K562 (cell line): ENCODE measurements around the gene LY6G6D. TPM values are rescaled to one million over a fixed set of nuclear protein-coding genes. Genes with fewer than 3 reads are reported as not detected.

Experiments
- ATF6 ChIP-seq: sonication (generic); formaldehyde crosslinking; IDR thresholded peaks from 2 replicates; pipeline ENCODE4 v1.4.0; 2020; ENCODE audit warnings: mild to moderate bottlenecking, missing genetic modification reagents
- CBFA2T3 ChIP-seq: fragments of 450-650 bp; IDR thresholded peaks from 2 replicates; pipeline ENCODE4 v1.6.1; 2017
- ETS1 ChIP-seq: conservative IDR thresholded peaks from 2 replicates; pipeline ENCODE4 v1.6.1; 2011; ENCODE audit warnings: low read depth, mild to moderate bottlenecking, low read length; ENCODE audit not compliant: control insufficient read depth
- GTF2F1 ChIP-seq: IDR thresholded peaks from 2 replicates; pipeline ENCODE4 v1.6.1; 2011; ENCODE audit warnings: low read depth, low read length, improper control_type of control experiment
- HNRNPK ChIP-seq: fragments of 200-400 bp; formaldehyde crosslinking; IDR thresholded peaks from one replicate; pipeline ENCODE4 v1.6.1; 2018; ENCODE audit warnings: mild to moderate bottlenecking, low read depth, low read length; ENCODE audit not compliant: poor library complexity, severe bottlenecking
- LARP7 ChIP-seq: fragments of 450-650 bp; IDR thresholded peaks from 2 replicates; pipeline ENCODE4 v1.6.1; 2016
- NFE2L1 ChIP-seq: fragments of 450-650 bp; IDR thresholded peaks from 2 replicates; pipeline ENCODE4 v1.6.1; 2016; ENCODE audit warnings: missing genetic modification characterization, low read depth, mild to moderate bottlenecking, missing compliant biosample characterization, moderate library complexity, borderline replicate concordance
- SMARCA5 ChIP-seq: fragments of 450-650 bp; IDR thresholded peaks from 2 replicates; pipeline ENCODE4 v1.6.1; 2016
- SNRNP70 ChIP-seq: fragments of 200-400 bp; formaldehyde crosslinking; optimal IDR thresholded peaks from 2 replicates; pipeline ENCODE3; 2017; ENCODE audit warnings: low read depth, low read length
- SRSF7 ChIP-seq: fragments of 200-400 bp; formaldehyde crosslinking; optimal IDR thresholded peaks from 2 replicates; pipeline ENCODE3; 2017; ENCODE audit warnings: mild to moderate bottlenecking, low read depth, low read length
- STAG1 ChIP-seq: sonication (generic); formaldehyde crosslinking; IDR thresholded peaks from 2 replicates; pipeline ENCODE4 v1.5.0; 2020; ENCODE audit warnings: missing genetic modification reagents, borderline replicate concordance
- polyA plus RNA-seq, 8 experiments: library from polyadenylated mRNA; depleted of rRNA in 4 of 8; stranded (reverse) in 5 of 8; unstranded in 3 of 8; fragments of >200 nt; fragmentation: Nextera tagmentation in 2 of 8; fragmentation: Illumina TruSeq in 1 of 8; extraction: Ambion mirVana in 2 of 8; extraction: Trizol in 1 of 8; gene quantifications; 2 replicates each; pipeline versions ENCODE4 v1.2.1 to v1.2.3, GENCODE V29; 2011 to 2014; ENCODE audit warnings: inconsistent platforms in 1 of 8, missing spikeins in 1 of 8
- total RNA-seq, 7 experiments: library from RNA; depleted of rRNA in 6 of 7; stranded (reverse); fragments of >200 nt in 6 of 7; fragmentation: Illumina TruSeq in 2 of 7; extraction: Trizol in 2 of 7; gene quantifications; 2 replicates each; pipeline versions ENCODE4 v1.2.1 to v1.2.3, GENCODE V29; 2011 to 2021; ENCODE audit warnings: low replicate concordance in 1 of 7
- TF ChIP-seq, protein P1 (sequence below): fragments of 250-450 bp; sonication (Bioruptor Pico); IDR thresholded peaks from 2 replicates; pipeline ENCODE4 v1.5.0; 2021

LY6G6D gene
- total and polyA plus RNA-seq, 9 of the 15 experiments (the other 6 are each of a cell fraction or from before 2014, with no cell fraction given): 0.30 to 0.38 TPM; not detected in 7

- 0 out of 2 replicates have a peak, but pooled peaks have one; percentile 19 for TF ChIP-seq LARP7
- TF ChIP-seq SNRNP70: peak; percentile 40
- TF ChIP-seq, protein P1, sequence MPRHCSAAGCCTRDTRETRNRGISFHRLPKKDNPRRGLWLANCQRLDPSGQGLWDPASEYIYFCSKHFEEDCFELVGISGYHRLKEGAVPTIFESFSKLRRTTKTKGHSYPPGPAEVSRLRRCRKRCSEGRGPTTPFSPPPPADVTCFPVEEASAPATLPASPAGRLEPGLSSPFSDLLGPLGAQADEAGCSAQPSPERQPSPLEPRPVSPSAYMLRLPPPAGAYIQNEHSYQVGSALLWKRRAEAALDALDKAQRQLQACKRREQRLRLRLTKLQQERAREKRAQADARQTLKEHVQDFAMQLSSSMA (CRISPR knock-in tag): no peak
- no peak for TF ChIP-seq GTF2F1
- TF ChIP-seq STAG1 (CRISPR knock-in tag): no peak
- TF ChIP-seq SRSF7: no peak
- TF ChIP-seq SMARCA5: no peak
- no peak for TF ChIP-seq CBFA2T3
- no peak for TF ChIP-seq NFE2L1 (tag)
- TF ChIP-seq HNRNPK: no peak
- no peak for TF ChIP-seq ETS1
- 0 out of 2 replicates have a peak, but pooled peaks have one; percentile 73 for TF ChIP-seq ATF6 (CRISPR knock-in tag)
Measured at GRCh38 chr6:31676322-31676903, 38.7 kb upstream of the LY6G6D start (continued).
